ENCODE results near the gene MTHFD2. TPM values are rescaled to one million over a fixed set of nuclear protein-coding genes. Genes with fewer than 3 reads are reported as not detected.

MTHFD2 gene
- total and polyA plus RNA-seq, 2 donors (not counting 1 experiment from before 2014, with no cell fraction given), result 9.5 to 18.0 TPM

GRCh38 chr2:74177696-74178095, 20.7 kb upstream of the MTHFD2 start:
- no peak for TF ChIP-seq CTCF (IDR thresholded peaks at IDR 0.05)
- no peak for TF ChIP-seq EZH2 (IDR thresholded peaks at IDR 0.05; ENCODE audit: borderline replicate concordance, insufficient read depth, low read depth, low read length, poor library complexity, severe bottlenecking)
- H2AFZ ChIP-seq (ENCODE audit: insufficient read depth, low read depth, low read length, poor library complexity, severe bottlenecking), result no peak overlapping the region
- H3K36me3 ChIP-seq (replicated peaks in 1 of 2; ENCODE audit: control extremely low read depth in 1 of 2, control insufficient read depth in 1 of 2, extremely low read depth in 1 of 2, insufficient read depth in 2 of 2, low read length in 1 of 2), result no peaks in the 10 kb centered on the region
- peaks cover 0 to 13% (median 0%) of the 10 kb centered on the region in 3 donors for H3K9me3 ChIP-seq (ENCODE audit: control extremely low read depth in 1 of 3, control insufficient read depth in 2 of 3, insufficient read depth in 1 of 3, low read length in 2 of 3)
- Mint-ChIP-seq H3K9me3 (ENCODE audit: insufficient read depth) (no peaks in the 10 kb centered on the region), H3K4me3 (peak overlapping the region; percentile 86), H3K27ac (peak overlapping the region; percentile 99), H3K27me3 (no peaks in the 10 kb centered on the region), H3K4me1 (peaks cover 53% of the 10 kb centered on the region)
- CTCF ChIA-PET, result interaction anchor here (0.8 to 6.7 kb wide), 12 partner anchors 8 to 351 kb away, joined by 3 to 132 read pairs (median 8); partner anchors contain the start of genes BOLA3 and MTHFD2
- H4K20me1 ChIP-seq (ENCODE audit: control insufficient read depth, insufficient read depth, low read length, poor library complexity, severe bottlenecking), result peaks cover 58% of the 10 kb centered on the region
- H3K9ac ChIP-seq (ENCODE audit: low read length), result peak overlapping the region; percentile 98
- peaks cover 57 to 68% of the 10 kb centered on the region in 2 donors for H3K4me1 ChIP-seq (ENCODE audit: control insufficient read depth in 2 of 2, insufficient read depth in 2 of 2, low read length in 2 of 2)
- no peak for ATAC-seq (ENCODE audit: low read depth)
- H3K4me3 ChIP-seq (ENCODE audit: control extremely low read depth in 1 of 5, extremely low read depth in 1 of 5, insufficient read depth in 1 of 5, low read depth in 2 of 5, low read length in 4 of 5), result peak overlapping the region; percentile 73 to 95 (median 82)
- H3K27me3 ChIP-seq (replicated peaks in 1 of 4; ENCODE audit: control extremely low read depth in 1 of 4, control insufficient read depth in 3 of 4, insufficient read depth in 4 of 4, low read length in 3 of 4), result no peaks in the 10 kb centered on the region
- POLR2A ChIA-PET, result interaction anchor here (1.0 to 6.5 kb wide), 10 partner anchors 21 to 441 kb away, joined by 3 to 120 read pairs (median 6); partner anchors contain the start of genes MTHFD2 and TPRKB
- intact Hi-C loops (cut with micrococcal nuclease), result loop anchor here (1.0 to 5.0 kb wide), 10 partner anchors 9 to 280 kb away; partner anchors contain the start of genes DGUOK, INO80B and WBP1
- H3K27ac ChIP-seq (ENCODE audit: low read length in 2 of 2), result peak overlapping the region; percentile 97 to 99
- H3K4me2 ChIP-seq (replicated peaks; ENCODE audit: low read depth, low read length, poor library complexity, severe bottlenecking), result peak overlapping the region; percentile 82
- H3K79me2 ChIP-seq (ENCODE audit: control insufficient read depth, insufficient read depth, low read length), result peaks cover 62% of the 10 kb centered on the region
- no peak for DNase-seq
